PC-9 (cell line): ENCODE data around the gene HOXC4. TPM values are rescaled to one million over a fixed set of nuclear protein-coding genes. Genes with fewer than 3 reads are reported as not detected.

ENCODE experiments used
- microRNA-seq: library from miRNA; unstranded; fragments of <30 nt; microRNA quantifications from one replicate; pipeline ENCODE4 v1.2.0, GENCODE V29; 2021; ENCODE audit warnings: borderline number of aligned reads, borderline replicate concordance
- total RNA-seq: library from RNA; stranded (reverse); gene quantifications from 2 replicates; pipeline ENCODE4 v1.2.3, GENCODE V29; 2021

Gene HOXC4
- total RNA-seq, 1 experiment from 2014 or later, result 3.8 TPM

Small RNA genes lying within 50 kb of the gene (microRNA-seq; reads per million reads assigned to microRNA genes)
- gene MIR615, result 465 reads per million, percentile 68 among the genes with 10 or more reads in this experiment

Other genes with a start within 250 kb of the HOXC4 start
- 1.5 and 1.8 TPM in 2 replicates for gene HOXC13, start 115.0 kb upstream of the HOXC4 start, total RNA-seq
- gene HOXC12, start 98.9 kb upstream of the HOXC4 start, total RNA-seq, result 0.24 and 0.28 TPM in 2 replicates
- gene HOXC11, start 80.7 kb upstream of the HOXC4 start, total RNA-seq, result 2.4 and 2.9 TPM in 2 replicates
- 7.9 and 9.2 TPM in 2 replicates for gene HOTAIR, start 78.9 kb upstream of the HOXC4 start, total RNA-seq
- 1.1 and 1.4 TPM in 2 replicates for gene HOXC10, start 68.7 kb upstream of the HOXC4 start, total RNA-seq
- gene HOXC9, start 53.7 kb upstream of the HOXC4 start, total RNA-seq, result 7.5 and 10.2 TPM in 2 replicates
- gene HOXC8, start 44.9 kb upstream of the HOXC4 start, total RNA-seq, result 3.8 and 4.3 TPM in 2 replicates
- gene HOXC6, start 25.4 kb upstream of the HOXC4 start, total RNA-seq, result 4.1 and 5.7 TPM in 2 replicates
- 0.61 and 1.8 TPM in 2 replicates for gene HOXC5, start 20.8 kb upstream of the HOXC4 start, total RNA-seq
- 37.8 and 53.7 TPM in 2 replicates for gene SMUG1, start 135.2 kb downstream of the HOXC4 start, total RNA-seq
- 108 and 154 TPM in 2 replicates for gene CBX5, start 226.3 kb downstream of the HOXC4 start, total RNA-seq
- gene HNRNPA1, start 226.9 kb downstream of the HOXC4 start, total RNA-seq, result 1,116 and 1,137 TPM in 2 replicates
- gene NFE2, start 247.2 kb downstream of the HOXC4 start, total RNA-seq, result 1.5 and 1.7 TPM in 2 replicates